ENCODE results near the gene LAMA2.

DNA sequence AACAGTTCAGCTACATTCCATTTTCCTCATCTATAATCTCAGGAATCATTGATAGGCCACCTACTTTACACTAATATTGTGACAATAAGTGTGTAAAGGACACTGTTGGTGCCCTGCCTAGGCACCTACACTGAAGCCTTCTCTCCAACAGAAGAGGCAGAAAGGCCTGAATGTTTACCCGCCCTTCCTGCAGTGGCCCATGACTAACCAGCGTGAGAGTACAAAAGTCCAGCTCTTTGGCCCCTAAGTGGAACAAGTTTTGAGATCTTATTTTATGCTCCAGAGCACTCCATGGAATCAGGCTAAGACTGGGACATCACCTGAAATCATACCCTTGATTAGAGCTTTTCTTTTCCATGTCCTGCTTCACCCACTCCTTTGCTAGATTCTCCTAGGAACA, 467.3 kb downstream of the LAMA2 start:
- no peak for TF ChIP-seq CTCF (IDR thresholded peaks at IDR 0.05)
- TF ChIP-seq EP300 (IDR thresholded peaks at IDR 0.05), result no peak
- no peak for TF ChIP-seq POLR2A (IDR thresholded peaks at IDR 0.05)

Measured in sigmoid colon (tissue), 4 donors.